ENCODE results near the gene HOXA9.
A peak's percentile ranks its signal among the peaks of the same experiment; 100 is the strongest.

The HOXA9 gene

DNA sequence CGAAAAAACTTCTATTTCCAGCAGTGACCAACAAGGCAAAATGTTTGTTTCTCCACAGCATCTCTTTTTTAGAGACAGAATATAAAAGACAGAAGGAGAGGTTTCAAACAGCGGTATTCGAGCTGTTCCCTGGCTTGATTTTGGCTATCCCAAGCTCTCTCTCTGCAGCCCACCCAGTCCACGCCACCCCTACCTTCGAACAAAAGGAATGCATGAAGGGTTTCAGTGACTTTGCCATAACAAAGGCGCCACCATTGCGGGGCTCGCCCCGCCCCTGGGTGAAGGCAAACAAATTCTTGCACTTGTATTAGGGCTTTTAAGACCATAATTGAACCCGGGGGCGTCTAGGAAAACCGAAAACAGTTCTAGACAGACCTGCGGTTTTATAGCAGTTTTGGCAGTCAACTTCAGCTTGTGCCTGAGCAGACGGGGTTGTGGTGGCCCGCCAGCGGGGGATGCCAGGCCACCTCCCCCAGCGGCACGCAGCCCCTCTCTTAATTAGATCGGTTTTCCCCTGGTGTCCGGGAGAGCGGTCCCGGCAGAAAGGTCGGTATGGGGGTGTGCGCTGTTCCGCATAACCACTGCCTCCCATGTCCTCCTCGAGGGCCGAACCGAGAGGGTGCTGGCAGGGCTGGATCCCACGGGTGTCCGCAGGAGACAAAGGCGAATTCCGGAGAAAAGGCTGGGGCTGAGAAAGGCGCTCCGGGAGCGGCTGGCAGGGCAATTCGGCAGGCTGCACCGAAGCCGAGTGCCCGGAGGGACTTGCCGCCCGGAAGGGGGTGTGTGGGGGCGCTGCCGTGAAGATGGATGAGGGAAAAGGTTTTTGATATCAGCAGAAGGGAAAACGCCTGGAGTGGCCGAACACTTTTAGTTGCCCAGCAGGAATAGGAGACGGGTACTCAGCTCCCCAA lies 22.4 kb upstream of the HOXA9 start:
- peaks cover 11 to 74% (median 71%) of the 10 kb centered on the region in 5 donors for H3K27me3 ChIP-seq (ENCODE audit: control insufficient read depth in 5 of 5, insufficient read depth in 4 of 5, low read length in 5 of 5)
- H3K9ac ChIP-seq (ENCODE audit: low read length in 5 of 5): peak overlapping the region in 1 of 5 donors; percentile 7
- H3K36me3 ChIP-seq (ENCODE audit: control insufficient read depth in 5 of 5, insufficient read depth in 5 of 5, low read length in 5 of 5): no peaks in the 10 kb centered on the region
- H3K4me1 ChIP-seq (ENCODE audit: control insufficient read depth in 5 of 5, insufficient read depth in 5 of 5, low read length in 5 of 5): peaks cover 0 to 67% (median 55%) of the 10 kb centered on the region in 5 donors
- no peaks in the 10 kb centered on the region for H3K9me3 ChIP-seq (ENCODE audit: control insufficient read depth in 5 of 5, low read length in 5 of 5)
- no peak overlapping the region for H3K27ac ChIP-seq (ENCODE audit: low read depth, low read length)
- peak overlapping the region in 3 of 5 donors; percentile 36 to 51 (median 40) for H3K4me3 ChIP-seq (ENCODE audit: low read depth in 1 of 5, low read length in 5 of 5)

DNA sequence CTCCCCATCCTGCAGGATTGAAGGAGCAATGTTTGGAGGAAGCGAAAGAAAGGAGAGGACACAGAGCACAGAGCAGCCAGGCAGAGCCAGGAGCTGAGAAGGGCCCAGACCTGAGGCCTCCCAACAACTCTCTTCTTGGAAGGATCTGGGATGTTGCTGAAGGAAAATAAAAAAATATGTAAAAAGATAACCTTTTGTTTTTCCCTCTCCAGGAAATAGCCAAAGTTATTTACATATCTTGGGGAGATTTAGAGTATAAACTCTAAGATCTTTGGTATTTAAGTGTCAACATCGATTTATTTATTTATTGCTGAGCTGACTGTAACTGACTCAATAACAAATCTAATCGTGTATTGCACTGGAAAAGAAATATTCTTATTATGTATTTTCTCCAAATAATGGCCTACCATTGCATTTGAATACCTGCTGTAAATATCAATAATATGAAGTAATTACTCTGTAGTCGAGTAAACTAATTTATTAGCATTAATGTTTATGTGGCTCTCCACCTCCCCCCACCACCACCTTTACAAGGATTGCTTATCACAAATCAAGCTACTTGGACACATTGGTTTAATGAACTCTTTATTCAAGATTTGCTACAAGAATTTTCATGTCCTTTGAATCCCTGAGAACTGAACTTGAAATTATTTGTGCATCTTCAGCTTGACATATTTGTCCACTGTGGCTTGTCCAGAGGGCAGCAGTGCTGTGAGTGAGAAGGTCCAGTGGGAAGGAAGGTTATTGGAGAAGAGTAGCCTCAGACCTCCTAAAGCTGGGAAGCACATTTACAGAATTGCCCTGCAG lies 21.5 kb upstream of the HOXA9 start:
- Histone ChIP-seq H3K9me3 (ENCODE audit: control insufficient read depth in 5 of 5, low read length in 5 of 5) (no peaks in the 10 kb centered on the region), H3K27me3 (ENCODE audit: control insufficient read depth in 5 of 5, insufficient read depth in 4 of 5, low read length in 5 of 5) (peaks cover 8 to 77% (median 75%) of the 10 kb centered on the region in 5 donors), H3K4me1 (ENCODE audit: control insufficient read depth in 5 of 5, insufficient read depth in 5 of 5, low read length in 5 of 5) (peaks cover 0 to 66% (median 56%) of the 10 kb centered on the region in 5 donors), H3K36me3 (ENCODE audit: control insufficient read depth in 5 of 5, insufficient read depth in 5 of 5, low read length in 5 of 5) (no peaks in the 10 kb centered on the region), H3K9ac (ENCODE audit: low read length in 5 of 5) (no peak overlapping the region), H3K27ac (ENCODE audit: low read depth, low read length) (no peak overlapping the region), H3K4me3 (ENCODE audit: low read depth in 1 of 5, low read length in 5 of 5) (no peak overlapping the region)

DNA sequence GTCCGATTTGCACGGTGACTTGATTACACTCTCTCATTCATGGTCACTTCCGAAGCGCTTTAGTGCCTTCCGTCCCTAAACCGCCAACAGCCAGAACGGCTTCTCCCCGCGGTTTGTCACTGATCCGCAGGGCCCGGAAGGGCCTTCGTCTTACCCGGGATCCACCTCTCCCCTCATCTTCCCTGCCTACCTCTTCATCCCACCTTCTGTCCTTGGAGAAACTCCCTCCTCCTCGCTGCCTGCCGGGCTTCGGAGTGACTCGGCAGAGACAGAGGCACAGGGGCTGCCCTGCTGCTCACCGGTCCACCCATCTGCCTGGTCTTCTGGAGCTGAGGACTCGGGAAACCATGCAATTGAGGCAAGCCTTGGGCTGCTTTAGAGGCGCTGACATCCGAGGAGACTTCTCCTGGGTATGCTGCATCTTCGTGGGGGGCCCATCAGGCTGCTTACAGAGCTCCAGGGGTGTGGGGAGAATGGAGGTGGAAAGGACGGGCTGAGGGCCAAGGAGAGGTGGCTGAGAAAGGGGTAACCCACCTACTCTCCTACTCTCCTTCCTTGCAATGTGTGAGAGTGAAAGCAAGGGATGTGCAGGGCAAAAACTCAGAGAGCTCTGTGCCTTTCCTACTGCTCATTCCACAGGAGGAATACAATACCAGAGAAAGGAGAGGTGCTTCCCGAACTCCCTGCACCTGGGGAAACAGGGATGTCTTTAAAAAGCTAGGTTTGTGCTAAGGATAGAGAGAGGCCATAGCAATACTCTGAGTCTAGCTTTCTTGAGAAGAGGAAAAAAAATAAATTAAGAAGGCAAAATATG lies 20.7 kb upstream of the HOXA9 start:
- no peak overlapping the region for H3K27ac ChIP-seq (ENCODE audit: low read depth, low read length)
- H3K4me3 ChIP-seq (ENCODE audit: low read depth in 1 of 5, low read length in 5 of 5): peak overlapping the region in 3 of 5 donors; percentile 8 to 74 (median 73)
- H3K9ac ChIP-seq (ENCODE audit: low read length in 5 of 5): no peak overlapping the region
- peaks cover 0 to 66% (median 56%) of the 10 kb centered on the region in 5 donors for H3K4me1 ChIP-seq (ENCODE audit: control insufficient read depth in 5 of 5, insufficient read depth in 5 of 5, low read length in 5 of 5)
- H3K9me3 ChIP-seq (ENCODE audit: control insufficient read depth in 5 of 5, low read length in 5 of 5): no peaks in the 10 kb centered on the region
- H3K27me3 ChIP-seq (ENCODE audit: control insufficient read depth in 5 of 5, insufficient read depth in 4 of 5, low read length in 5 of 5): peaks cover 3 to 73% (median 68%) of the 10 kb centered on the region in 5 donors
- no peaks in the 10 kb centered on the region for H3K36me3 ChIP-seq (ENCODE audit: control insufficient read depth in 5 of 5, insufficient read depth in 5 of 5, low read length in 5 of 5)

DNA sequence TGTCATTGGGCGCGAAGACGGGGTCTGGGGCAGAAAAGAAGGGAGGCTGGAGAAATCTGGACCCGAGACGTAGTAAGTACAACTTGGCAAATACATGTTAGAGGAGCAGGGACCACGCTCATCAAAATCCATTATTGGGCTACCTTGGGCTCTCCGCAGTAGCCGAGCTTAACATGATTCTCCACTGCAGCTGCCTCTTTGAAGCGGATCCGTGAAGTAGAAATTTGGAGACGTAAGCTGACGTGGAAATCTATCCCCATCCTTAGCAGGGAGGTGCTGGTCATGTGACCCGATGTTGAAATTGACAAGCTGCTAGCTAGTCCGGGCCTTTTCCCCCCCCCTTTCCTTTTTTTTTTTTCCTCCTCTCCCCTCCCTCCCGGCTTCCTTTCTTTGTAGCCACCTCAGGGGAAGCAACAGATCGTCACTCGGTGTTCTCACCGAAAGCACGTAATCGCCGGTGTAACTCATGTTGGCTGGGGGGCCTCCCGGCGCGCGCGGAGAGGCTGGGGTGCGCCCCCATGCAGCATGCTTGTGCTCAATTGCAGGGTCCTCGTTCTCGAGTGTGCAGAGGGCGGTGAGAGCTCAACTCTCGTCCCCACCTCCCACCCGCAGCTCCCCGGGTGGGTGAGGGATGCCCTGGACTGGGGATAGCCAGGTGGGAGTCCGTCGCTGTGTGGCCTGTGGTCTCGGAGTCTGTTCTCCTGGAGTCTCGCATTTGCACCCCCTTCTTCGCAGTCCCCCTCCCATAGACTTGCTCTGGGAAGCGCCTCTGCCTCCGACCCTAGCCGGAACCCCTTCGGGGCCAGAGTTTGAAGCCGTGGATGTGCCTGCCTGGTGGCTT lies 19.9 kb upstream of the HOXA9 start, which contains the start of gene HOXA11:
Gene HOXA11, minus strand, starts transcription at position 220 of the 841 bp plus-strand sequence. Its CDS starts 88 bp downstream, at position 132.
- peak within 1 kb of the TSS in 3 of 5 donors; percentile 63 to 76 (median 69) for H3K9ac ChIP-seq (ENCODE audit: low read length in 5 of 5)
- H3K4me1 ChIP-seq (ENCODE audit: control insufficient read depth in 5 of 5, insufficient read depth in 5 of 5, low read length in 5 of 5): peaks cover 0 to 74% (median 56%) of the 10 kb centered on the region in 5 donors

DNA sequence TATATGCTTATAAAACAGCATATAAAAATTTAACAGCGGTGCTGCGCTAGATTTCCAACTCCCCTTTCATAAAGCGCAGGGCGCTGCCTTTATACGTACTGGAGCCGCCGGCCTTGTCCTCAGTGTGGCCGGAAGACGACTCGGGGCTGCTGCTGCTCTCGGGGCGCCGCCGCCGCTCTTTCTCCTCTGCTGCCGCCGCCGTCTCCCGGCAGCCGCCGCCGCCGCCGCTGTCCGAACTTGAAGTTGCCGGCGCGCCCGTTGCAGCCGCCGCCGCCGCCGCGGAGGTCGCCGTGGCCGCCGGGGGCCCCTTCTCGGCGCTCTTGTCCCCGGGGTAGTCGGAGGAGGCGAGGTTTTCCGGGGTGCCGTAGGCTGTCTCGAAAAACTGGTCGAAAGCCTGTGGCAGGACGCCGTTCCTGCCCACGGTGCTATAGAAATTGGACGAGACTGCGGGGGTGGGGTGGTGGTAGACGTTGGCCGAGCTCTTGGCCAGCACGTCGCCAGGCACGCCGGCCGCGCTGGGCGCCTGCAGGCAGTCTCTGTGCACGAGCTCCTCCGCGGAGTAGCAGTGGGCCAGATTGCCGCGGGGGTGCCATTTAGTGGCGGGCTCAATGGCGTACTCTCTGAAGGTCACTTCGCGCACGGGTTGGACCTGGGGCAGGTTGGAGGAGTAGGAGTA lies 19.1 kb upstream of the HOXA9 start:
- H3K4me1 ChIP-seq (ENCODE audit: control insufficient read depth in 5 of 5, insufficient read depth in 5 of 5, low read length in 5 of 5): peaks cover 2 to 79% (median 61%) of the 10 kb centered on the region in 5 donors
- no peaks in the 10 kb centered on the region for H3K9me3 ChIP-seq (ENCODE audit: control insufficient read depth in 5 of 5, low read length in 5 of 5)
- peak overlapping the region; percentile 58 to 74 (median 70) for H3K4me3 ChIP-seq (ENCODE audit: low read depth in 1 of 5, low read length in 5 of 5)
- peak overlapping the region in 3 of 5 donors; percentile 63 to 76 (median 69) for H3K9ac ChIP-seq (ENCODE audit: low read length in 5 of 5)
- H3K27me3 ChIP-seq (ENCODE audit: control insufficient read depth in 5 of 5, insufficient read depth in 4 of 5, low read length in 5 of 5): peaks cover 3 to 67% (median 61%) of the 10 kb centered on the region in 5 donors
- H3K27ac ChIP-seq (ENCODE audit: low read depth, low read length): peak overlapping the region; percentile 44
- H3K36me3 ChIP-seq (ENCODE audit: control insufficient read depth in 5 of 5, insufficient read depth in 5 of 5, low read length in 5 of 5): no peaks in the 10 kb centered on the region

More for the DNA sequence above, 19.9 kb upstream of the HOXA9 start, which contains the start of gene HOXA11:
- H3K27ac ChIP-seq (ENCODE audit: low read depth, low read length): peak within 1 kb of the TSS; percentile 44
- H3K9me3 ChIP-seq (ENCODE audit: control insufficient read depth in 5 of 5, low read length in 5 of 5): no peaks in the 10 kb centered on the region
- H3K4me3 ChIP-seq (ENCODE audit: low read depth in 1 of 5, low read length in 5 of 5): peak within 1 kb of the TSS; percentile 58 to 74 (median 70)
- H3K36me3 ChIP-seq (ENCODE audit: control insufficient read depth in 5 of 5, insufficient read depth in 5 of 5, low read length in 5 of 5): no peaks in the 10 kb centered on the region
- H3K27me3 ChIP-seq (ENCODE audit: control insufficient read depth in 5 of 5, insufficient read depth in 4 of 5, low read length in 5 of 5): peaks cover 3 to 74% (median 66%) of the 10 kb centered on the region in 5 donors

DNA sequence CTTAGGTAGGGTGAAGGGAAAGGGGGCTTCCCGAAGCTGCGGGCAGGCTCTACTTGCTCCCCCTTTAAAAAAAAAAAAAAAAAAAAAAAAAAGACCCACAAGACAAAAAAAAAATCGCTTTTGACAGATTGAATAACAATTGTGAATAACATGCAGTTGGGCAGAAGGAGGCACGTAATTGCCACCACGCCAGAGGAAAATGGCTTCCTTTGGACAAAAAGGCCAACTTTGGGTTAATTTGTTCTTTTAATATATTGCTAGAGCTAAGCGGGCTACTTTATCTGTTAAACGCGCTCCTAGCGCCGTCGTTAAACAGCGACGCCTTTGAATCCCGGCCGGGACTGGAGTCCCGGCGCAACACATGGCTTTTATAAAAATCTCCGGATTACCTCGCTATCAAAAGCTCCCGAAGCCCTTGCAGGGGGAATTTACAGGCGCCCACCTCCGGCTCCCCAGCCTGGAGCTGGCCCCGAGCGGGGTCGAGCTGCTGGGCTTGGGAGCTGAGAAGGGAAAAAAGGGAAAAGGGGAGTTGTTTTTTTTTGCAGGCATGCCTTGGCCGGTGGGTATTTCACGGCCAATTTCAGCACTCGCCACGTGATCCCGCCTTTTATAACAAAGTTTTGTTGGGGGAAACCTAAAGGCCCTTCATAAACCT lies 18.5 kb upstream of the HOXA9 start:
- peaks cover 2 to 79% (median 59%) of the 10 kb centered on the region in 5 donors for H3K4me1 ChIP-seq (ENCODE audit: control insufficient read depth in 5 of 5, insufficient read depth in 5 of 5, low read length in 5 of 5)
- peak overlapping the region; percentile 58 to 74 (median 70) for H3K4me3 ChIP-seq (ENCODE audit: low read depth in 1 of 5, low read length in 5 of 5)
- peaks cover 3 to 60% (median 54%) of the 10 kb centered on the region in 5 donors for H3K27me3 ChIP-seq (ENCODE audit: control insufficient read depth in 5 of 5, insufficient read depth in 4 of 5, low read length in 5 of 5)
- no peaks in the 10 kb centered on the region for H3K9me3 ChIP-seq (ENCODE audit: control insufficient read depth in 5 of 5, low read length in 5 of 5)
- no peaks in the 10 kb centered on the region for H3K36me3 ChIP-seq (ENCODE audit: control insufficient read depth in 5 of 5, insufficient read depth in 5 of 5, low read length in 5 of 5)
- peak overlapping the region; percentile 44 for H3K27ac ChIP-seq (ENCODE audit: low read depth, low read length)
- H3K9ac ChIP-seq (ENCODE audit: low read length in 5 of 5): peak overlapping the region in 3 of 5 donors; percentile 63 to 76 (median 69)

DNA sequence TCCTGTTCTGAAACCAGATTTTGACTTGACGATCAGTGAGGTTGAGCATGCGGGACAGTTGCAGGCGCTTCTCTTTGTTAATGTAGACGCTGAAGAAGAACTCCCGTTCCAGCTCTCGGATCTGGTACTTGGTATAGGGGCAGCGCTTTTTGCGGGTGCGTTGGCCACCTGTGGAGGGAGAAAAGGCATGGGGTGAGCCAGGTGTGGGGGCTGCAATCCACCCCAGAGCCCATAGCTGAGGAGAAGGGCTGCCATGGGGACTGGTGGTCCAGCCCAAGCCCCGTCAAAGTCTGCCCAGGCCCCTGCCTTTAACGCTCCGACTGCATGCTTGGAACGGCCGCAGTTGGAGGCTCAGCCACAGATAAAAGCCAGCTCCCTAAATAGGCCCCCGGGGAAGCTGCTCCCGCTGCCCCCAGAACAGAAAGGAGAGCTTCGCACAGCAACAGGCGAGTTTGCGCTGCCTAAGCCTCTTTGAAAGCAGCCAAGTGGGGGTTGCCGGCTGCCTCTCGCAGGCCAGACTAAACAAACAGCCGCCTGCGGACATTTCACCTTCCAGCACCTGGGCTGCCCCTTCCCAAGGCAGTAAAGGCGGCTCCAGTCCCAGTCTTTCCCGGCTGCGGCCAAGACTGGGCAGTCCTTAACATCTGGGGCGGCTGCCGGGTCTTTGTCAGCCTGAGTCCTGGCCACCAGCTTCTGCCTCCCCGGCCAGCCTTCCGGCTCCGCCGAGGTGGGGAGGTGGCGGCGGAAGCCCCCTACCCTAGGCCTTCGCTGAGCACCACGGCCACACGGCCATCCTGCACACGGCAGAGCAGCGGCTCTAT lies 17.7 kb upstream of the HOXA9 start:
- Histone ChIP-seq H3K4me3 (ENCODE audit: low read depth in 1 of 5, low read length in 5 of 5) (peak overlapping the region; percentile 48 to 74 (median 70)), H3K9me3 (ENCODE audit: control insufficient read depth in 5 of 5, low read length in 5 of 5) (no peaks in the 10 kb centered on the region), H3K9ac (ENCODE audit: low read length in 5 of 5) (peak overlapping the region in 3 of 5 donors; percentile 39 to 69 (median 63)), H3K27ac (ENCODE audit: low read depth, low read length) (peak overlapping the region; percentile 10), H3K27me3 (ENCODE audit: control insufficient read depth in 5 of 5, insufficient read depth in 4 of 5, low read length in 5 of 5) (peaks cover 3 to 55% (median 47%) of the 10 kb centered on the region in 5 donors), H3K36me3 (ENCODE audit: control insufficient read depth in 5 of 5, insufficient read depth in 5 of 5, low read length in 5 of 5) (no peaks in the 10 kb centered on the region), H3K4me1 (ENCODE audit: control insufficient read depth in 5 of 5, insufficient read depth in 5 of 5, low read length in 5 of 5) (peaks cover 2 to 72% (median 59%) of the 10 kb centered on the region in 5 donors)
